H1 (cell line): ENCODE measurements around the gene TGFBRAP1. TPM values are rescaled to one million over a fixed set of nuclear protein-coding genes. Genes with fewer than 3 reads are reported as not detected.

Source experiments
- CTCF ChIA-PET: fragments of 300-600 bp; sonication (Branson Sonifier 250); formaldehyde crosslinking; loops from one replicate; lab custom pipeline; 2021; ENCODE audit not compliant: partially characterized antibody; lab: Charles Lee
- POLR2A ChIA-PET: fragments of 300-600 bp; sonication (Branson Sonifier 250); formaldehyde crosslinking; loops from one replicate; lab custom pipeline; 2021; ENCODE audit warnings: inconsistent platforms; ENCODE audit not compliant: partially characterized antibody; lab: Charles Lee
- DNase-seq, 2 experiments: peaks; one replicate each; pipeline versions ENCODE4 v3.0.0 to v3.0.0-alpha.2; 2010 to 2022; ENCODE audit warnings: low spot score in 2 of 2, low read depth in 1 of 2, mixed read lengths in 1 of 2
- FAIRE-seq: peaks from 2 replicates; lab custom pipeline; 2011; peaks lifted over from hg19 to GRCh38; lab: Jason Lieb, UNC
- H2AFZ ChIP-seq: 2 replicates; pipeline ENCODE4 v1.8.1; 2012; ENCODE audit warnings: low read length, inconsistent platforms
- H2AK5ac ChIP-seq: 2 replicates; pipeline ENCODE4 v1.6.1; 2013; ENCODE audit warnings: low read depth, low read length
- H2BK120ac ChIP-seq: replicated peaks from 2 replicates; pipeline ENCODE3; 2013; ENCODE audit warnings: low read depth, low read length, inconsistent platforms
- H2BK12ac ChIP-seq: 2 replicates; pipeline ENCODE4 v1.6.1; 2013; ENCODE audit warnings: low read depth, low read length
- H2BK15ac ChIP-seq: 2 replicates; pipeline ENCODE4 v1.6.1; 2013; ENCODE audit warnings: low read length
- H2BK20ac ChIP-seq: 2 replicates; pipeline ENCODE4 v1.6.1; 2013; ENCODE audit warnings: low read length
- H2BK5ac ChIP-seq: 2 replicates; pipeline ENCODE4 v1.6.1; 2013; ENCODE audit warnings: low read depth, low read length
- H3K14ac ChIP-seq: 2 replicates; pipeline ENCODE4 v1.6.1; 2013; ENCODE audit warnings: inconsistent platforms; ENCODE audit not compliant: insufficient read length
- H3K18ac ChIP-seq: 2 replicates; pipeline ENCODE4 v1.6.1; 2013; ENCODE audit warnings: low read length; ENCODE audit errors: extremely low read depth
- H3K23ac ChIP-seq: 2 replicates; pipeline ENCODE4 v1.6.1; 2013; ENCODE audit warnings: inconsistent platforms; ENCODE audit not compliant: insufficient read length
- H3K23me2 ChIP-seq: 2 replicates; pipeline ENCODE4 v1.6.1; 2013; ENCODE audit warnings: low read depth, low read length
- H3K27ac ChIP-seq: 2 replicates; pipeline ENCODE4 v1.6.1; 2011; ENCODE audit warnings: low read depth, low read length, inconsistent platforms
- H3K27me3 ChIP-seq, 4 experiments: replicated peaks in 1 of 4; 1 replicate in 1 of 4; 2 replicates in 3 of 4; pipeline versions ENCODE4 v1.6.1 to v1.8.1; 2011 to 2013; ENCODE audit warnings: low read length in 3 of 4, mild to moderate bottlenecking in 3 of 4, inconsistent platforms in 2 of 4, mixed read lengths in 2 of 4, moderate library complexity in 1 of 4; ENCODE audit not compliant: control insufficient read depth in 3 of 4, insufficient read depth in 3 of 4; ENCODE audit errors: extremely low read depth in 1 of 4
- H3K36me3 ChIP-seq, 4 experiments: 2 replicates each; pipeline versions ENCODE4 v1.6.1 to v1.8.1; 2011 to 2013; ENCODE audit warnings: mild to moderate bottlenecking in 4 of 4, low read length in 3 of 4, moderate library complexity in 2 of 4, control low read depth in 1 of 4, inconsistent platforms in 1 of 4; ENCODE audit not compliant: insufficient read depth in 4 of 4, control insufficient read depth in 2 of 4
- H3K4ac ChIP-seq: replicated peaks from 2 replicates; pipeline ENCODE3; 2013; ENCODE audit warnings: low read length, low read depth, mixed read lengths, inconsistent platforms; ENCODE audit not compliant: insufficient read length
- H3K4me1 ChIP-seq, 4 experiments: replicated peaks in 1 of 4; 1 replicate in 1 of 4; 2 replicates in 3 of 4; pipeline versions ENCODE4 v1.6.1 to v1.8.1; 2011 to 2013; ENCODE audit warnings: low read length in 3 of 4, inconsistent platforms in 2 of 4, mixed read lengths in 1 of 4; ENCODE audit not compliant: insufficient read depth in 4 of 4, control insufficient read depth in 3 of 4
- H3K4me2 ChIP-seq, 2 experiments: 2 replicates each; pipeline versions ENCODE4 v1.6.1 to v1.8.1; 2011 to 2013; ENCODE audit warnings: low read depth in 2 of 2, low read length in 2 of 2, control low read depth in 1 of 2, inconsistent platforms in 1 of 2, mild to moderate bottlenecking in 1 of 2; ENCODE audit not compliant: insufficient read depth in 1 of 2
- H3K4me3 ChIP-seq, 4 experiments: fragments of 200-600, 300-600 bp in 1 of 4; sonication (generic), shearing (Covaris generic), sonication (Bioruptor Twin) in 1 of 4; 2 replicates each; pipeline versions ENCODE4 v1.5.1 to v1.8.1; 2011 to 2016; ENCODE audit warnings: low read length in 4 of 4, low read depth in 3 of 4, control low read depth in 2 of 4, inconsistent platforms in 2 of 4, mild to moderate bottlenecking in 2 of 4, mixed read lengths in 1 of 4, moderate library complexity in 1 of 4; ENCODE audit not compliant: insufficient read depth in 2 of 4; ENCODE audit errors: extremely low read depth in 1 of 4
- H3K56ac ChIP-seq: replicated peaks from 2 replicates; pipeline ENCODE3; 2013; ENCODE audit warnings: low read depth, mild to moderate bottlenecking, mixed read lengths, low read length, inconsistent platforms; ENCODE audit not compliant: insufficient read length
- H3K79me1 ChIP-seq: 2 replicates; pipeline ENCODE4 v1.6.1; 2013; ENCODE audit warnings: low read depth, low read length, control low read depth
- H3K79me2 ChIP-seq, 2 experiments: 2 replicates each; pipeline versions ENCODE4 v1.6.1 to v1.8.1; 2012 to 2013; ENCODE audit warnings: low read length in 2 of 2, mild to moderate bottlenecking in 2 of 2, inconsistent platforms in 1 of 2; ENCODE audit not compliant: insufficient read depth in 2 of 2, control insufficient read depth in 1 of 2
- H3K9ac ChIP-seq, 4 experiments: replicated peaks in 1 of 4; 1 replicate in 1 of 4; 2 replicates in 3 of 4; pipeline versions ENCODE4 v1.6.1 to v1.8.1; 2011 to 2013; ENCODE audit warnings: low read depth in 3 of 4, low read length in 3 of 4, control low read depth in 2 of 4, mild to moderate bottlenecking in 2 of 4, moderate library complexity in 2 of 4, inconsistent platforms in 1 of 4; ENCODE audit errors: extremely low read depth in 1 of 4
- H3K9me3 ChIP-seq, 2 experiments: 2 replicates each; pipeline versions ENCODE4 v1.6.1 to v1.8.1; 2012 to 2013; ENCODE audit warnings: mild to moderate bottlenecking in 2 of 2, moderate library complexity in 2 of 2, control low read depth in 1 of 2, inconsistent platforms in 1 of 2, low read depth in 1 of 2, low read length in 1 of 2, mixed read lengths in 1 of 2; ENCODE audit not compliant: insufficient read depth in 2 of 2
- H4K20me1 ChIP-seq, 2 experiments: replicated peaks in 1 of 2; 2 replicates each; pipeline versions ENCODE3 to v1.8.1; 2011 to 2013; ENCODE audit warnings: inconsistent platforms in 2 of 2, low read length in 2 of 2, mild to moderate bottlenecking in 1 of 2; ENCODE audit not compliant: insufficient read depth in 2 of 2, control insufficient read depth in 1 of 2
- H4K5ac ChIP-seq: 2 replicates; pipeline ENCODE4 v1.6.1; 2013; ENCODE audit warnings: low read length, low read depth, mixed read lengths, inconsistent platforms; ENCODE audit not compliant: insufficient read length
- H4K8ac ChIP-seq: 2 replicates; pipeline ENCODE4 v1.8.0; 2013; ENCODE audit warnings: mild to moderate bottlenecking, moderate library complexity, low read length, inconsistent platforms; ENCODE audit not compliant: insufficient read depth; ENCODE audit errors: extremely low read depth
- H4K91ac ChIP-seq: replicated peaks from 2 replicates; pipeline ENCODE3; 2013; ENCODE audit warnings: low read length, mixed read lengths, inconsistent platforms; ENCODE audit not compliant: insufficient read length
- BCL11A ChIP-seq, 2 experiments: IDR thresholded peaks; one replicate each; pipeline ENCODE4 v1.6.1; 2011; ENCODE audit warnings: low read depth in 2 of 2, low read length in 2 of 2, mild to moderate bottlenecking in 2 of 2
- CTCF ChIP-seq, 3 experiments: IDR thresholded peaks; 1 replicate in 2 of 3; 2 replicates in 1 of 3; pipeline versions ENCODE4 v1.5.1 to v1.6.1; 2011; ENCODE audit warnings: low read length in 3 of 3, mild to moderate bottlenecking in 3 of 3, inconsistent platforms in 2 of 3, low read depth in 1 of 3, moderate library complexity in 1 of 3; ENCODE audit not compliant: insufficient read depth in 1 of 3; ENCODE audit errors: control extremely low read depth in 1 of 3
- HDAC6 ChIP-seq: IDR thresholded peaks from one replicate; pipeline ENCODE4 v1.7.1; 2012; ENCODE audit warnings: low read depth, mild to moderate bottlenecking, inconsistent platforms, low read length, moderate library complexity
- JUND ChIP-seq: IDR thresholded peaks from 2 replicates; pipeline ENCODE4 v1.6.1; 2011; ENCODE audit warnings: mild to moderate bottlenecking, improper control_type of control experiment, low read length
- RFX5 ChIP-seq: IDR thresholded peaks from 2 replicates; pipeline ENCODE4 v1.6.1; 2011; ENCODE audit warnings: low read depth, low read length, improper control_type of control experiment, borderline replicate concordance
- RXRA ChIP-seq: IDR thresholded peaks from 2 replicates; pipeline ENCODE4 v1.6.1; 2011; ENCODE audit warnings: low read depth, mild to moderate bottlenecking, low read length, moderate library complexity; ENCODE audit not compliant: insufficient read depth
- SAP30 ChIP-seq: fragments of 300-600 bp; sonication (generic); IDR thresholded peaks from 2 replicates; pipeline ENCODE4 v1.7.1; 2012; ENCODE audit warnings: low read length, moderate library complexity, mild to moderate bottlenecking, inconsistent platforms; ENCODE audit not compliant: insufficient read depth, insufficient replicate concordance
- SIRT6 ChIP-seq: IDR thresholded peaks from one replicate; pipeline ENCODE4 v1.7.1; 2012; ENCODE audit warnings: low read length, inconsistent platforms
- SP1 ChIP-seq: IDR thresholded peaks from 2 replicates; pipeline ENCODE4 v1.6.1; 2011; ENCODE audit warnings: low read depth, low read length
- SRF ChIP-seq: IDR thresholded peaks from 2 replicates; pipeline ENCODE4 v1.6.1; 2011; ENCODE audit warnings: mild to moderate bottlenecking, low read depth, low read length, moderate library complexity
- TAF7 ChIP-seq: optimal IDR thresholded peaks from 2 replicates; pipeline ENCODE3; 2011; ENCODE audit warnings: low read depth, mild to moderate bottlenecking, inconsistent platforms, low read length, moderate library complexity, borderline replicate concordance
- WGBS, 2 experiments: shearing (Covaris generic) in 1 of 2; methylation state at CpG; one replicate each; pipeline versions ENCODE4 v1.1.6 to v1.1.7; 2013 to 2015; ENCODE audit warnings: low lambda C conversion rate in 2 of 2, mixed read lengths in 2 of 2, inconsistent platforms in 1 of 2, low coverage in 1 of 2, missing lambda C conversion rate in 1 of 2; ENCODE audit not compliant: insufficient replicate concordance in 2 of 2, insufficient coverage in 1 of 2, insufficient read length in 1 of 2; ENCODE audit errors: extremely low coverage in 1 of 2, missing lambda C conversion rate in 1 of 2; 5-methylcytosine and 5-hydroxymethylcytosine counted together
- polyA plus RNA-seq, 7 experiments: library from polyadenylated mRNA; depleted of rRNA in 3 of 7; stranded (reverse) in 5 of 7; unstranded in 2 of 7; fragments of >200 nt in 5 of 7; fragments of 200-250 nt in 2 of 7; gene quantifications; 1 replicate in 5 of 7; 2 replicates in 1 of 7; 4 replicates in 1 of 7; pipeline versions ENCODE4 v1.2.1 to v1.2.3, GENCODE V29; 2011 to 2013; ENCODE audit warnings: missing spikeins in 2 of 7, mixed read lengths in 2 of 7
- total RNA-seq: library from RNA; stranded (reverse); fragmentation: NEBNext Ultra II Directional; extraction: Animal tissue kit (Norgen Biotek cat#: 25700); gene quantifications from 2 replicates; pipeline ENCODE4 v1.2.1, GENCODE V29; 2021

TGFBRAP1 gene
- total and polyA plus RNA-seq, 2 of the 8 experiments (the other 6 are each of a cell fraction or from before 2014, with no cell fraction given), result 11.2 to 20.2 TPM

GRCh38 chr2:105307962-105308361, 21.6 kb downstream of the TGFBRAP1 start:
- CTCF ChIA-PET, result interaction anchor here (4.1 kb wide), 1 partner anchor 8 kb away, joined by 39 read pairs; no protein-coding TSS in a partner anchor
- peaks cover 0 to 12% (median 5%) of the 10 kb centered on the region in 4 experiments; a peak in 4 of 8 replicates for H3K36me3 ChIP-seq
- TF ChIP-seq RFX5 (no peak), RXRA (no peak), TAF7 (no peak), HDAC6 (no peak), CTCF (IDR thresholded peaks at IDR 0.05; ENCODE audit: control extremely low read depth in 1 of 3, insufficient read depth in 1 of 3, low read depth in 1 of 3, low read length in 3 of 3) (no peak), SP1 (no peak), SAP30 (no peak), SIRT6 (no peak), JUND (no peak), BCL11A (IDR thresholded peaks at IDR 0.05; ENCODE audit: low read depth in 2 of 2, low read length in 2 of 2) (no peak), SRF (no peak)

More at GRCh38 chr2:105307962-105308361, 21.6 kb downstream of the TGFBRAP1 start:
- Histone ChIP-seq H3K4ac (no peak overlapping the region), H4K20me1 (peaks cover 0 to 8% of the 10 kb centered on the region in 2 experiments), H2BK20ac (no peak overlapping the region), H3K18ac (no peak overlapping the region), H2BK120ac (no peak overlapping the region), H2BK12ac (0 out of 2 replicates have a peak overlapping the region, but pooled peaks have one; percentile 17), H3K79me2 (peaks cover 0 to 38% of the 10 kb centered on the region in 2 experiments; a peak in 2 of 4 replicates), H3K4me3 (no peak overlapping the region), H3K9ac (no peak overlapping the region), H3K9me3 (no peaks in the 10 kb centered on the region), H4K91ac (no peak overlapping the region), H3K56ac (no peak overlapping the region), H3K27ac (no peak overlapping the region), H2AFZ (no peak overlapping the region), H4K8ac (no peak overlapping the region), H2AK5ac (no peak overlapping the region), H3K23ac (no peak overlapping the region), H3K4me1 (peaks cover 3 to 9% (median 5%) of the 10 kb centered on the region in 4 experiments; a peak in 3 of 7 replicates), H3K79me1 (peaks cover 6% of the 10 kb centered on the region; the same call in 1 of the 2 replicates), H4K5ac (no peak overlapping the region), H3K27me3 (no peaks in the 10 kb centered on the region), H3K4me2 (no peak overlapping the region), H2BK5ac (no peak overlapping the region), H2BK15ac (no peak overlapping the region), H3K23me2 (no peaks in the 10 kb centered on the region), H3K14ac (no peak overlapping the region)
- 97% methylated on average over 16 of the region's 17 CpGs; no CpG with 5 or more reads in 1 of the 2 experiments for WGBS, 2 experiments
- POLR2A ChIA-PET, result no interaction called here
- DNase-seq, result no peak
- FAIRE-seq, result no peak
